Epithelial cell of esophagus (primary cell): ENCODE data around the gene CACNG5.

Source experiments
- DNase-seq: peaks from one replicate; pipeline ENCODE4 v3.0.0; 2010; ENCODE audit warnings: low read depth
- H3K4me3 ChIP-seq: 2 replicates; pipeline ENCODE4 v1.5.1; 2011; ENCODE audit warnings: mild to moderate bottlenecking, low read length, control low read depth
- CTCF ChIP-seq: IDR thresholded peaks from 2 replicates; pipeline ENCODE4 v1.5.1; 2011; ENCODE audit warnings: low read depth, mild to moderate bottlenecking, low read length, control low read depth, inconsistent platforms; ENCODE audit not compliant: insufficient read depth; ENCODE audit errors: missing control alignments

The CACNG5 gene

GRCh38 chr17:66834919-66835454 lies at the start of gene CACNG5:
TSS of gene CACNG5 (plus strand) at chr17:66835117. CDS start at chr17:66877333, 42,216 bp downstream.
- H3K4me3 ChIP-seq: no peak within 1 kb of the TSS
- no peak for TF ChIP-seq CTCF
- DNase-seq: no peak

- no peak for TF ChIP-seq CTCF
- no peak for DNase-seq
- H3K4me3 ChIP-seq: no peak overlapping the region
Observed at GRCh38 chr17:66786107-66786506, 48.8 kb upstream of the CACNG5 start.

- H3K4me3 ChIP-seq: no peak overlapping the region
- DNase-seq: no peak
- TF ChIP-seq CTCF: no peak
Observed at GRCh38 chr17:66787914-66788313, 47.0 kb upstream of the CACNG5 start.

- no peak for DNase-seq
- TF ChIP-seq CTCF: no peak
- no peak overlapping the region for H3K4me3 ChIP-seq
Observed at GRCh38 chr17:66789093-66789492, 45.8 kb upstream of the CACNG5 start.

- H3K4me3 ChIP-seq: no peak overlapping the region
- no peak for DNase-seq
- TF ChIP-seq CTCF: no peak
Observed at GRCh38 chr17:66789961-66790437, 44.9 kb upstream of the CACNG5 start.

- H3K4me3 ChIP-seq: no peak overlapping the region
- no peak for DNase-seq
- TF ChIP-seq CTCF: no peak
Observed at GRCh38 chr17:66790501-66791061, 44.3 kb upstream of the CACNG5 start.

GRCh38 chr17:66791347-66791746 lies 43.6 kb upstream of the CACNG5 start:
- H3K4me3 ChIP-seq: no peak overlapping the region
- no peak for DNase-seq
- TF ChIP-seq CTCF: no peak
